Measurements from ENCODE around the gene PRG3. TPM values are rescaled to one million over a fixed set of nuclear protein-coding genes. Genes with fewer than 3 reads are reported as not detected.

PRG3 gene
- total RNA-seq, 4 donors from 2014 or later, result not detected

GRCh38 chr11:57396744-57397143 lies 15.8 kb upstream of the PRG3 start:
- TF ChIP-seq POLR2A (IDR thresholded peaks at IDR 0.05; ENCODE audit: low read depth) (no peak), CTCF (IDR thresholded peaks at IDR 0.05) (no peak), EP300 (IDR thresholded peaks at IDR 0.05) (no peak), POLR2AphosphoS5 (IDR thresholded peaks at IDR 0.05) (no peak)

GRCh38 chr11:57395905-57396623 lies 15.1 kb upstream of the PRG3 start:
- H3K4me3 ChIP-seq, result no peak overlapping the region
- WGBS, result 80% methylated on average over 11 of the region's 11 CpGs
- no peaks in the 10 kb centered on the region for H3K4me1 ChIP-seq
- H3K36me3 ChIP-seq, result no peaks in the 10 kb centered on the region
- no peak for TF ChIP-seq POLR2A (IDR thresholded peaks at IDR 0.05; ENCODE audit: low read depth)
- no peak for TF ChIP-seq CTCF (IDR thresholded peaks at IDR 0.05)
- TF ChIP-seq POLR2AphosphoS5 (IDR thresholded peaks at IDR 0.05), result no peak
- no peak for TF ChIP-seq EP300 (IDR thresholded peaks at IDR 0.05)
- intact Hi-C loops (cut with DNase I), result no loop called here
- H3K27me3 ChIP-seq, result no peaks in the 10 kb centered on the region
- DNase-seq (ENCODE audit: extremely low spot score), result no peak
- no peaks in the 10 kb centered on the region for H3K9me3 ChIP-seq
- no peak overlapping the region for H3K27ac ChIP-seq (replicated peaks in 1 of 4)

More at GRCh38 chr11:57396744-57397143, 15.8 kb upstream of the PRG3 start:
- H3K9me3 ChIP-seq, result no peaks in the 10 kb centered on the region
- no peaks in the 10 kb centered on the region for H3K27me3 ChIP-seq
- H3K4me1 ChIP-seq, result no peaks in the 10 kb centered on the region
- intact Hi-C loops (cut with DNase I), result no loop called here
- no peaks in the 10 kb centered on the region for H3K36me3 ChIP-seq
- no peak for DNase-seq (ENCODE audit: extremely low spot score)
- no peak overlapping the region for H3K27ac ChIP-seq (replicated peaks in 1 of 4)
- WGBS, result 72% methylated on average over 2 of the region's 2 CpGs
- H3K4me3 ChIP-seq, result no peak overlapping the region

DNA sequence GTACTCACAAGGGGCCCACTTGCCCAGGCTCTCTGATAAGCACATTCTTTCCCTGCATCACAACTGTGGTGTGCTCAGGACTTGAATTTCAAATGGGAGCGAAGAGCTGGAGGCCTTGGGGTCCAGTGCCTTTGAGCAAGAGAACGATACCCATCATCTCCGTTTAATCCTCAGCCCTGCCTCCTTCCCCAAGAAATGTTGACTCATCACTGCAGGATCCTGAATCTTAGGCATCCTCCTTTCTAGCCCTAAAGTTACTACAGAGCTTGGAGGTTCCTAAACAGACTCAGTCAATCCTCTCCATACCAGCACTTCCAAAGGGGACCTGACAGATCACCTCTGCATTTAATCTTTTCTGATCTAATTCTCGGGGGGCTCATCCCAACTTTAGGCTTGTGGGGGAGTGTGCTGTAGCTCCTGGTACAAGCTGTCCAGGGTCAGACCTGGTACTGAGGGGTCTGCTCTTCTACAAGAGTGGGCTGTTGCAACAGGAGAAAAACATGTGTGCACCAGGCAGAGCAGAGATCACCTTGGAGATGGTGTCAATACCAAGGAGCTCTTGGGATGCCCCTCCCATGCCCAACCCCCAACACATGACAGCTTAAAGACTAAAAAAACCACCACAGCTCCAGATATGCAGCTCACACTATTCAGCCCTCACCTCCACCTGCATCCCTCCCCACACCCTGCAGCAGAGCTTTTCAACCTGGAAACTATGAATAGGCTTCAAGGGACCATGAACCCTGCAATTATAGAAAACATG lies 13.4 kb upstream of the PRG3 start:
- H3K4me3 ChIP-seq, result no peak overlapping the region
- no peaks in the 10 kb centered on the region for H3K36me3 ChIP-seq
- H3K27me3 ChIP-seq, result peaks cover 0 to 4% (median 0%) of the 10 kb centered on the region in 4 donors
- no peak overlapping the region for H3K27ac ChIP-seq (replicated peaks in 1 of 4)
- no peaks in the 10 kb centered on the region for H3K4me1 ChIP-seq
- 79% methylated on average over 4 of the region's 4 CpGs for WGBS
- H3K9me3 ChIP-seq, result no peaks in the 10 kb centered on the region
- intact Hi-C loops (cut with DNase I), result no loop called here
- no peak for DNase-seq (ENCODE audit: extremely low spot score)
- TF ChIP-seq POLR2A (IDR thresholded peaks at IDR 0.05; ENCODE audit: low read depth), result no peak

- Histone ChIP-seq H3K4me3 (no peak overlapping the region), H3K9me3 (no peaks in the 10 kb centered on the region), H3K27me3 (peaks cover 0 to 13% (median 0%) of the 10 kb centered on the region in 4 donors), H3K4me1 (no peaks in the 10 kb centered on the region), H3K36me3 (no peaks in the 10 kb centered on the region), H3K27ac (replicated peaks in 1 of 4) (no peak overlapping the region)
- intact Hi-C loops (cut with DNase I), result no loop called here
- DNase-seq (ENCODE audit: extremely low spot score), result no peak
- 87% methylated on average over 4 of the region's 4 CpGs for WGBS
- TF ChIP-seq POLR2A (IDR thresholded peaks at IDR 0.05; ENCODE audit: low read depth), result no peak
- no peak for TF ChIP-seq POLR2AphosphoS5 (IDR thresholded peaks at IDR 0.05)
- TF ChIP-seq EP300 (IDR thresholded peaks at IDR 0.05), result no peak
- no peak for TF ChIP-seq CTCF (IDR thresholded peaks at IDR 0.05)
Observed at GRCh38 chr11:57392763-57393105, 11.8 kb upstream of the PRG3 start.

- H3K4me3 ChIP-seq, result no peak overlapping the region
- no peak for TF ChIP-seq POLR2A (IDR thresholded peaks at IDR 0.05; ENCODE audit: low read depth)
- no peaks in the 10 kb centered on the region for H3K4me1 ChIP-seq
- no peak for DNase-seq (ENCODE audit: extremely low spot score)
- H3K9me3 ChIP-seq, result no peaks in the 10 kb centered on the region
- H3K36me3 ChIP-seq, result no peaks in the 10 kb centered on the region
- H3K27ac ChIP-seq (replicated peaks in 1 of 4), result no peak overlapping the region
- intact Hi-C loops (cut with DNase I), result no loop called here
- peaks cover 0 to 13% (median 0%) of the 10 kb centered on the region in 4 donors for H3K27me3 ChIP-seq
- WGBS, result 76% methylated on average over 8 of the region's 8 CpGs
Observed at GRCh38 chr11:57392066-57392762, 11.3 kb upstream of the PRG3 start.

Data from esophagus muscularis mucosa (tissue), 4 donors.